GM12872 (cell line): ENCODE data around the gene PLD4.

Experiments
- CTCF ChIP-seq: IDR thresholded peaks from 3 replicates; pipeline ENCODE4 v1.5.1; 2011; ENCODE audit warnings: low read depth, mild to moderate bottlenecking, low read length, moderate library complexity; ENCODE audit not compliant: insufficient read depth

Gene PLD4

GRCh38 chr14:104888489-104889374 lies 35.9 kb upstream of the PLD4 start:
- TF ChIP-seq CTCF = no peak

GRCh38 chr14:104889375-104889757 lies 35.3 kb upstream of the PLD4 start:
- no peak for TF ChIP-seq CTCF

- TF ChIP-seq CTCF = no peak
These were observed 33.5 kb upstream of the PLD4 start for GRCh38 chr14:104891121-104891551.

GRCh38 chr14:104891664-104892530 lies 32.8 kb upstream of the PLD4 start:
- TF ChIP-seq CTCF = no peak

GRCh38 chr14:104892531-104893434 lies 31.9 kb upstream of the PLD4 start:
- TF ChIP-seq CTCF = no peak

- TF ChIP-seq CTCF = no peak
These were observed 31.1 kb upstream of the PLD4 start for GRCh38 chr14:104893435-104894207.
